HG03457 (cell line): Measurements from ENCODE around the gene SNAPC5.
"Not testable (repeated sequence)": the region's sequence is repeated elsewhere in the genome, so short reads cannot be mapped to it uniquely, and the experiment has no call there.

Experiments used
- ATAC-seq: cut with Tn5 transposase; IDR thresholded peaks from one replicate; pipeline ENCODE4 v1.9.1; 2021; ENCODE audit warnings: moderate number of reproducible peaks; ENCODE audit not compliant: unreplicated experiment

The SNAPC5 gene

GRCh38 chr15:66491846-66492245, 5.7 kb downstream of the SNAPC5 start:
- no peak for ATAC-seq

GRCh38 chr15:66489179-66489791, 8.3 kb downstream of the SNAPC5 start:
- no peak for ATAC-seq

GRCh38 chr15:66488525-66488924, 9.0 kb downstream of the SNAPC5 start:
- no peak for ATAC-seq

GRCh38 chr15:66486887-66487286, 10.7 kb downstream of the SNAPC5 start:
- ATAC-seq: no peak

- no peak for ATAC-seq
Observed at GRCh38 chr15:66484539-66485112, 12.9 kb downstream of the SNAPC5 start.

GRCh38 chr15:66483131-66483566, 14.4 kb downstream of the SNAPC5 start:
- ATAC-seq: no peak

GRCh38 chr15:66482539-66482938, 15.0 kb downstream of the SNAPC5 start:
- ATAC-seq: no peak

- no peak for ATAC-seq
Observed at GRCh38 chr15:66481107-66481856, 16.3 kb downstream of the SNAPC5 start.

GRCh38 chr15:66480267-66480666, 17.3 kb downstream of the SNAPC5 start:
- no peak for ATAC-seq

- ATAC-seq: no peak
Observed at GRCh38 chr15:66477011-66477410, 20.6 kb downstream of the SNAPC5 start.

GRCh38 chr15:66476535-66476934, 21.0 kb downstream of the SNAPC5 start:
- no peak for ATAC-seq

- ATAC-seq: no peak
Observed at GRCh38 chr15:66474963-66475362, 22.6 kb downstream of the SNAPC5 start.

- no peak for ATAC-seq
Observed at GRCh38 chr15:66474135-66474534, 23.4 kb downstream of the SNAPC5 start.

GRCh38 chr15:66472176-66472999, 25.2 kb downstream of the SNAPC5 start:
- ATAC-seq: peak; percentile 71

GRCh38 chr15:66470825-66471224, 26.7 kb downstream of the SNAPC5 start:
- not testable (repeated sequence) for ATAC-seq

GRCh38 chr15:66467162-66468040, 30.2 kb downstream of the SNAPC5 start:
- not testable (repeated sequence) for ATAC-seq

- not testable (repeated sequence) for ATAC-seq
Observed at GRCh38 chr15:66465294-66465693, 32.3 kb downstream of the SNAPC5 start.

GRCh38 chr15:66462627-66463026, 34.9 kb downstream of the SNAPC5 start:
- no peak for ATAC-seq

- ATAC-seq: no peak
Observed at GRCh38 chr15:66461917-66462316, 35.6 kb downstream of the SNAPC5 start.

GRCh38 chr15:66461294-66461693, 36.3 kb downstream of the SNAPC5 start:
- ATAC-seq: not testable (repeated sequence)
